HG03571 (cell line): ENCODE data around the gene ACSS2.
A peak's percentile ranks its signal among the peaks of the same experiment; 100 is the strongest.
"Not testable (repeated sequence)": the region's sequence is repeated elsewhere in the genome, so short reads cannot be mapped to it uniquely, and the experiment has no call there.

Experiments
- ATAC-seq: cut with Tn5 transposase; IDR thresholded peaks from one replicate; pipeline ENCODE4 v1.9.1; 2021; ENCODE audit not compliant: unreplicated experiment

ACSS2 gene

DNA sequence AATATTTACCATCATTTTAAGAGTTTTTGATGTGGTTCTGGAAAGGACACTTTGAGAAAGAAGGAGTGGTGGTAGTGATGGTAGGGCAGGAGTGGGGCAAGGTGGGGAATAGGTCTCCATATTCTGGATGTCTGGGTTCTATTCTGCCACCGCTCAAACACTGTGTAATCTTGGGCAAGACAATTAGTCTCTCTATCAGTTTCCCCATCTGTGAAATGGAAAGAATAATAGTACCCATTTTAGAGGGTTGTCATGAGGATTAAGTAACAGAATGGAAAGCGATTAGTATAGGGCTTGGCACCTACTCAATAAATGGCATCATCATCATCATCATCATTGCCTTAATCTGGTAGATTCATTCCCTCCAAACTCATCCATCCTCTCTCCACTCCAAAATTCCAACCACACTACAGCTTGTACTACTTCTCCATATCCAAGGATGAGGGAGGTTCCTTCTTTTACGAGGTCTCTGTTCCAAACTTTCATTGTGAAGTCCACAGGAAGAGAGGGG, 2.8 kb upstream of the ACSS2 start:
- ATAC-seq, result no peak

DNA sequence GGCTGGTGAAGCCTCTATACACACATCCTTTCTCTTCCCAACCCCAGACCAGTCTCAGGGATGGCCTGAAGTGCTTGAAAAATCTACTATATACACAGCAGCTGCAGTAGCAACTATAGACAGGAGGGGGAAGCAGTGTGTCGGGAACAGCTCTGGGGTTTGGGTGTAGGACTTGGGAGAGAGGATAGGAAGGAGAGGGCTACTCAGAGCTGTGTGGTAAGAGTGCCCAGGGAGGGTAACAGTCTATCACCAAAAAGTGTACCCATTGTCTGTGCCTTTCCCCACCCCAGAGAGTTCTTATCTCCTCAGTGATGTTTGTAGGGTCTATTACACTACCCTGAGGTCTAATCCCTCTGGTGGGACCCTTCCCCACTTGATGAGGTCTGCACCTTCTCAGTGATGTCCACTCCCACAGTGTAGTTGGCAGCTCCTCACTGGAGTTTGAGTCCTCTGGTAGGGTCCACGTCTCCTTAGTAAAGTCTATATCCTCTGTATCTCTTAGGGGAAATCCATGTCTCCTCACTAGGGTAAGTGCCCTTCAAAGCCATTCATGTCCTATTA, 2.2 kb upstream of the ACSS2 start:
- ATAC-seq, result no peak

DNA sequence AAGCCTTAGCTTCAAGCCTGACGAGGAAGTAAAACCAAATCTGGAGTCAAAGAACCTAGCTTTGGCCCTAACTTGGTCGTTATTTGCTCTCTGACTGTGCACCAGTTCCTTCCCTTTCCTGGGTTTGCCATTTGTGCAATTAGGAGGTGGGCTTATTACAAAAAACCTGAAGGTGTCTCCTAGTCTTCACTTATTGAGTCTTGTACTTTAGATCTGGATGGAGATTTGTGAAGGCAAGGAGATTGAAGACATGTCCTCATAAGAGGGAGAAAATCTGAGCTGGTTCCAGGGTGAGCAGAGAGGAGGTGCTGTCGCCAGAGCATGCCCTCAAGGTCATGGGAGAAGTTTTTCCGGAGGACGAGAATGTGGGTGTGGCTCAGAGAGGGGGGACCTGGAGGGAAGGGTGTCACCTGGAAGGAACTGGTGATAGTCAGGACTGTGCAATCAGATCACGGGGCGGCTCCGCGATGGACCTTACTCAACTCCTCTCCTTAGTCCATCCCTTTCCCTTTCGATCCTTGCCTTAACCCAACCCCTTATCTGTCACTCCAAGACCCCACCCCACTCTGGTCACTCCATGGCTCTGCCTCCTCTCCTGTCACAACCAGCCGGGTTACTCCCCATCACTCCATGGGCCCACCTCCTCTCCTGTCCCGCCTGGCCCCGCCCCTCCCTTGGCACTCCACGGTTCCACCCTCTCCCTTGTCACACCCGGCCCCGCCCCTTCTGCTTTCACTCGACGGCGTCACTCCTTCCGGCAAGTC, 588 bp upstream of the ACSS2 start:
- peak; percentile 59 for ATAC-seq

DNA sequence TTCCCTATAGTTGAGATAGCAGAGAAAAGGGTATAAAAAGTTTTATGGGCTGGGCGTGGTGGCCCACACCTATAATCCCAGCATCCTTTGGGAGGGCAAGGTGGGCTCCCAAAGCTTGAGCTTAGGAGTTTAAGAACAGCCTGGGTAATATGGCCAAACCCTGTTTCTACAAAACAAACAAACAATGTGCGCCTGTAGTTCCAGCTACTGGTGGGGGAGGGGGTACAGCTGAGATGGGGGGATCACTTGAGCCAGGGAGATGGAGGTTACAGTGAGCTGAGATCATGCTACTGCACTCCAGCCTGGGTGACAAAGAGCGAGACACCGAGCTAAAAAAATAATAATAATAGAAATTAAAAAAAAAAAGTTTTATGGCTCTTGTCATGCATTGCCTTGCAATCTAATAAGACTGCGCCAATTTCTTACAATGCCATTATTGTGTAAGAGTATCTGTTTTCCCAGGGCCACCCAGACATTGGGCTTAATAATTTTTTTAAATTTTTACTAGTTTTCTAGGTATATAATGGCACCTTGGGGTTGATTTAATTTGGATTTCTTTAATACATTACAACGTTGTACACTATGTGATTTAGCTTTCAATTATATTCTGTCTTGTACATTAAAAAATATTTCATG, 3.9 kb downstream of the ACSS2 start:
- no peak for ATAC-seq

DNA sequence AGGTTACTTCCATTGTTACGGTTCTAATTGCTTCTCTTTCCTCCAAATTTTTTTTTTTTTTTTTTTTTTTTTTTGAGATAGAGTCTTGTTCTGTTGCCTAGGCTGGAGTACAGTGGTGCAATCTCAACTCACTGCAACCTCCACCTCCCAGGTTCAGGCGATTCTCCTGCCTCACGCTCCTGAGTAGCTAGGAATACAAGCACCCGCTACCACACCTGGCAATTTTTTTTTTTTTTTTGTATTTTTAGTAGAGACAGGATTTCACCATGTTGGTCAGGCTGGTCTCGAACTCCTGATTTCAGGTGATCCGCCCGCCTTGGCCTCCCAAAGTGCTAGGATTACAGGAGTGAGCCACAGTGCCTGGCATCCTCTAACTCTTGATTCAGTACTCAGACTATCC, 4.6 kb downstream of the ACSS2 start:
- not testable (repeated sequence) for ATAC-seq

DNA sequence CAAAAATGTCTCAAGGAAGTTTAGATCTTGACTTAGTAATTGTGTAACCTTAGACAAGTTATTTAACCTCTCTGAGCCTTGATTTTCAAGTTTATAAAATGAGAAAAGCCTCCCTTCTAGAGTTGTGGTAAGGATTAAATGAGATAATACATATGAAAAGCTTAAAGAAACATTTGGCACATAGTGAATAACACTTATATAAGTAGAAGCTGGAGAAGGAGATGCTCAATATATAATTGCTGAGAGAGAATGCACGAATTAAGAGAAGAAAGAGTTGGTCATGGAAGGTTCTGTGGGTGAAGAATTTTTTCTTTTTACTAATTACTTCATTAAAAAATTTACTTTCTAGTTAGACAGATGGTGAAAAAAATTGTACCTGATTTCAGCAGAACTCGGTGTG, 5.3 kb downstream of the ACSS2 start:
- no peak for ATAC-seq

DNA sequence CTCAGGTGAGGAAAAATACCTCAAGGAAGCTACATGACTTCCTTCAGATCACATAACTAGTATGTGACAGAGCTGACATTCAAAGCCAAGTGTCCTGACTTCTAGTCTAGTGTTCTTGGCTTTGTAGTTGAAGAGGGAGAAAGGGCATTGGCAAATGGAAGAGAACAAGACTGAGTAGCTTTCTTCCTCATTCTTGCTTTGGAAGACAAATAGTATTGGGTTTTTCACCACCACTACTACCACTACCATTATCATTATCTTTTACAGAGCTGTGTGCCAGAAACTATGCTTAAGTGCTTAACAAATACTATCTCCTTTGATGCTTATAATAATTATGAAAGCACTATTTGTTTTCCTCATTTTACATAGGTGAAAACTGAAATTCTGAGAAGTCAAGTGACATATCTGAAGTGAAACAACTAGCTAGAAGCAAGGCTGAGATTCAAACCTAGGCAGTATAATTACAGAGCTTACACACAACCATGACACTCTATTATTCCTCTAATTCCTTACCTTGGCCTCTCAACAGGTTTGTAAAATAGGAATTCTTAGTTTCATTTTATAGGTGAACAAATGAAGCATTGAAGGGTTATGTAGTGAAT, 6.8 kb downstream of the ACSS2 start:
- ATAC-seq, result no peak

DNA sequence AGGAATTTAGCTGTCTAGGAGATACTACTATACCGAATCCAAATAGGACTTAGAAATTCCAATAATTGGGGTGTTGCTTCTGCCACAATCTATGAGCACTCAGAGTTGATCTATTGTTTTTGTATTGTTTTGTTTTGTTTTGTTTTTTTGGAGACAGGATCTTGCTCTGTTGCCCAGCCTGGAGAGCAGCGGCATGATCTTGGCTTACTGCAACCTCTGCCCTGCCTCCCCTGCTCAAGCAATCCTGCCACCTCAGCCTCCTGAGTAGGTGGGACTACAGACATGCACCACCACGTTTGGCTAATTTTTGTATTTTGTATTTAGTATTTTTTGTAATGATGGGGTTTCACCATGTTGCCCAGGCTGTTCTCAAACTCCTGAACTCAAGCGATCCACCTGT, 7.4 kb downstream of the ACSS2 start:
- ATAC-seq, result no peak

DNA sequence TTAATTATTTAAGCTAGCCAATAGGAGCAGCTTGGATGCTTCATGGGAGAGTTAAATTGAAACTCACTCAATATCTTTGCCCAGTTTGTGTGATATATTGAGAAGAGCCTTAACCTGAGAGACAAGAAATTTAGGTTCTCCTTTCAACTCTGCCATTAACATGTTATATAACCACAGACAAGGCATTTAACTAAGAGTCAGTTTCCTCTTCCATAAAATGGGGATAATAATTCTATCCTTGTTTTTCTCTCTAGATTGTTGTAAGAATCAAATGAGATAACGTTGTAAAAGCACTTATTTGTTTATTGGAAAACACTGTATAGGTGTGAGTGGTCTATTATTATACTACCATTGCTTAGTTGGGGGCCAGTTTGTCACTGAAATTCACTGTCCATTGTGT, 7.8 kb downstream of the ACSS2 start:
- no peak for ATAC-seq

DNA sequence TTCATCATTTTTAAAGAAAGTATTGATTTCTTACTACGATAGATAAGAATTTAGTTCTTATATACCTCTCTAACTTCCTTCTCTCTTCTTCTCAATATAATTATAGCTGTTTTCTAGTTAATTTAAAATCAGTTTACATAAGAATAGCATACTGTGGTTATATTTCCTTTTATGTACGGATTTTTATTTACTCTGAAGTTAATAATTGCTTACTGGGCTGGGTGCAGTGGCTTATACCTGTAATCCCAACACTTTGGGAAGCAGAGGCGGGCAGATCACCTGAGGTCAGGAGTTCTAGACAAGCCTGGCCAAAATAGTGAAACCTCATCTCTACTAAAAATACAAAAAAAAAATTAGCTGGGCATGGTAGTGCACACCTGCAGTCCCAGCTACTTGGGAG, 9.7 kb downstream of the ACSS2 start:
- ATAC-seq, result no peak

DNA sequence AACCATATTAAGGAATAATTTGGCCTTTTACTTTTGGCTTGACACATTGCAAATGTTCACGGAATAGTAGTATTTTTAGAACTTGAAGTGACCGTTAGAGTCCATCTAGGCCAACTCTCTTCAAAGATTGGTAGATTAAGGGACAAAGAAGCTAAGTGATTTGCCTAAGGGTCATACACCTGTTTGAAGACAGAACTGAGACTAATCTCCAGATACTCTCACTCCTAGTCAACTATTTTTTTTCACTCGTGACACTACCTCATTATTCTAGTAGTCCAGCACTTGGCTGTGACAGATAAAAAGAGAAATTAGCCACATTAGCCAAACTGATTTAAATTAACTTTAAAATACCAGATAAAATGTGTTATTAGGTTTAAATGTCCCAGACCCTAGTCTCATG, 10.6 kb downstream of the ACSS2 start:
- ATAC-seq, result no peak

DNA sequence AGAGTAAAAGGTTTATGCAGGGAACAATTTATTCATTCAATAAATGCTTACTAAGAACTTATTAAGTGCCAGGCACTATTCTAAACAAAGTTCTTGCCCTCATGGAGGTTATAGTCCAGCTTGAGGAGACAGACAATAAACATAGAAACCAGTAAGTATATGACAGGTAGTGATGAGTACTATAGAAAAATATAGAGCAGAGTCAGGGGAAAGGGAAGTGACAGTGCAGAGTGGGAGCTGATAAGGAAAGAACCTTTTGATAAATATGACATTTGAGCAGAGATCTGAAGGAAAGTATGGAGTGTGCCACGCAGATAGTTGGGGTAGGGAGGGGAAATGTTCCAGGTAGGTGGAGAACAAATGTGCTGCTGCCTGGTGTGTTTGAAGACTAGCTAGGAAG, 12.1 kb downstream of the ACSS2 start:
- ATAC-seq, result no peak

DNA sequence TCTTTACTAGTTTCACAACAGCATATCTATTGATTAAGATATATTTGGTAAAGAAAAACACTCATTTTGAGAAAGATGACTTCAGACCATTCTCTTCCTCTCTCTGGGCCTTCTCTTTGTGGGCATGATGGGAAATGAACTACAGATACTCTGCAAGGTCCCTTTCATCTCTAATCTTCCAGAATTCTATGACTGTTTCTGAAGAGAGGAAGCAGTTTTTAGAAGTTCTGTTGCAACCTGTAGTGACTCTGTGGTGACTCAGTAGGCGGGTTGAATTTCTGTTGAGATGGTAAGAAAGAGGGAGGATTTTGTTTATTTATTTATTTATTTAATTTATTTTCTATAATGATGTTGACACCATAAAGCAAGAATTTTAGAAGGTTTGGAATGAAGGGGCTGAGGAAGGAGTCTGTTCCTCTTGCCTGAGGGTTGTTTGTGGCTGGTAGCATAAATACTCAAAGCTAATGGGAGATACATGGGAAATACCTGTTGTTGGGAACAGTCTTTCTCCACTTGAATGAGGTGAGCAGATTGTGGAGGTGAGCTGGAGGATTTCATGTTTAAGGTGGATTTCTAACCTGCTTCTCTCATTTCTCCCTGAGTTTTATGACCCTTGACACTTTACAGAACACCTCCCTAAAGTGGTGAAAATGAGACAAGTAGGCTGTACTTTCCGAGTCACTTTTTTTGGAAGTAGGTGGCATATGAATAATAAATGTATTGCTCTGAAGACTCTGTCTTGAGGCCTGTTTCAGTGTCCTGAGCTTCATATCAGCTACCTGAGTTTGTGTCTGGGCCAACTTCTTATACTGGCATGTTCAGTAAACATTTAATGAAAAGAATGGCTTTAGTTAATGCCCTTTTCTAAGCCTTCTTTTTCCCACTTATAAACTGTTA, 15.0 kb downstream of the ACSS2 start:
- no peak for ATAC-seq

DNA sequence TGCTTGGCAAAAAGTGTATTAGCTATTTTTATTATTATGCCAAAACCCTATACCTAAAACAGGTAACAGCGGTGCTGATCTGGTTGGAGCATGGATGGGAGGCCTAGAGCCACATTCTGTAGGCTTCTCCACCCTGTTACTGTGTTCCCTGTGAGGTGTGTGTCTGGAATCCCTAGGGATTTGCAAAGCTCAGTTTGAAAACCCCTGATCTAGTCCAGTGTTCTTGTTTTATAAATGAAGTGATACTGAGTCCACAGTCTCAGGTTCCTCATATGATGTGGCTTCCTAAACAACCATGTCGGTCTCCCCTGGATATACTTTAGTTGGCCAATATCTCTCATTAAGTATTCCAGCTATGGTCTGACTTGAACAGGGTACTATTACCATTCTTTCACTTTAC, 16.3 kb downstream of the ACSS2 start:
- no peak for ATAC-seq

DNA sequence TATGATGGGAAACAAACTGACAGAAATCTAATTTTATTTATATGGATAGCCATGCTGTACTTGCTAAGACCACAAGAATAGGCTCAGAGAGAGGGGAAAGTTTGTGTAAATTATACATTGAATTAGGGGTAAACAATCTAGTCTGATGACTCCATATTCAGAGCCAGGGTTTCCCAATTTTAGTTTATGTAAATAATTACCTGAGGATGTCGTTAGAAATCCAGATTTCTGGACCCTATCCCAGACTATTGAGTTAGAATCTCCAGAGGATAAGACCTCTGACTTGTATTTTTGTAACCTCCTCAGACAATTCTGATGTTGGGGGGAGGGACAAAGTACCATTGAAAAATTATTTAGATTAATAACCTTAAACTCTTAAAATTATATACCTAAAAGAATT, 18.3 kb downstream of the ACSS2 start:
- no peak for ATAC-seq

DNA sequence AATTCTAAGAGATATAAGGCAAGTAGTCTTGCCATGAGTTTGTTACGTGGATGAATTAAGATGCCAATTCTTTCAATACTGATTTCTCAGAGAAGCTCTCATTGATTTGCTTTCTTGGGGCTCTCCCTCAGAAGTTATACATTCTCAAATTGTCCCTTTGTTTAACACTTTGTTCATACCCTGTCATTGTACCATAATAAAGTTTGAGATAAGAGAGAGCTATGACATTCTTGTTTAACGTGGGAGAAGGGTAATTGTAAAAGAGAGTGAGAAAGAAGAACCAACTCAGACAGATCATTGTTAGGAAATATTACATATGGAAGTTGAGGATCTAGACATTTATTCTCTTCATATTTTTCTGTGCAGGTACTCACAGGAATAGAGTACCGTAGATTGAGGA, 19.1 kb downstream of the ACSS2 start:
- no peak for ATAC-seq

DNA sequence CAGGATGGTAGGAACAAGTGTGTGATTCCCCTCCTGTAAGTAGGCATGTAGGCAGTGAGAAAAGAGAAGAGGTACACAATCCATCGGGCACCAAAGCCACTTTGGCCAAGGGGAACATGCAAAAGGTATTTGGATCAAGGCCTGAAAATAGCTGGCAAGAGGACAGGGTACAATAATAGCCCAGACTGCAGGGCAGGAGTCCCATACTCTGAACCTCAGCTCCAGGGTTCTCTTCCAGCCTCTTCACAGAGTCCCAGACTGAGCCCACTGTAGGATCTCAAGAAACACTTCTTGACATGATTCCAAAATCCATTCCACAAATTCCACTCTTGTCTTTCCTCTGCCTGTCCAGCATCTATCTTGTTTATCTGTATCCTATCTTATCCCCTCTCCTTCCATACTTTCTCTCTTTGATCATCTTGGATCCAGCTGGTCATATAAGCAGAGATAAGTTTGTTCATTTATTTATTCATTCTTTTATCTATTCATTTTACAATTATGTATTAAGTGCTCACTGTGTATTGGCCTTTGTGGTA, 19.7 kb downstream of the ACSS2 start:
- ATAC-seq, result no peak

DNA sequence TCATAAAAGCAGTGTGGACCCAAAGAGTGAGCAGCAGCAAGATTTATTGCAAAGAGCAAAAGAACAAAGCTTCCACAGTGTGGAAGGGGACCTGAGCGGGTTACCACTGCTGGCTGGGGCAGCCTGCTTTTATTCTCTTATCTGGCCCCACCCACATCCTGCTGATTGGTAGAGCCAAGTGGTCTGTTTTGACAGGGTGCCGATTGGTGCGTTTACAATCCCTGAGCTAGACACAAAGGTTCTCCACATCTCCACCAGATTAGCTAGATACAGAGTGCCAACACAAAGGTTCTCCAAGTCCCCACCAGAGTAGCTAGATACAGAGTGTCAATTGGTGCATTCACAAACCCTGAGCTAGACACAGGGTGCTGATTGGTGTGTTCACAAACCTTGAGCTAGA, 21.7 kb downstream of the ACSS2 start:
- not testable (repeated sequence) for ATAC-seq

DNA sequence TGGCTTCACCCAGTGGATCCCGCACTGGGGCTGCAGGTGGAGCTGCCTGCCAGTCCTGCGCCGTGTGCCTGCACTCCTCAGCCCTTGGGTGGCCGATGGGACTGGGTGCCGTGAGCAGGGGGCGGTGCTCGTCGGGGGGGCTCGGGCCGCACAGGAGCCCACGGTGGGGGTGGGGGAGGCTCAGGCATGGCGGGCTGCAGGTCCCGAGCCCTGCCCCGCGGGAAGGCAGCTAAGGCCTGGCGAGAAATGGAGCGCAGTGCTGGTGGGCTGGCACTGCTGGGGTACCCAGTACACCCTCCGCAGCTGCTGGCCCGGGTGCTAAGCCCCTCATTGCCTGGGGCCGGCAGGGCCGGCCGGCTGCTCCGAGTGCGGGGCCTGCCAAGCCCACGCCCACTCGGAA, 22.3 kb downstream of the ACSS2 start:
- ATAC-seq, result not testable (repeated sequence)

DNA sequence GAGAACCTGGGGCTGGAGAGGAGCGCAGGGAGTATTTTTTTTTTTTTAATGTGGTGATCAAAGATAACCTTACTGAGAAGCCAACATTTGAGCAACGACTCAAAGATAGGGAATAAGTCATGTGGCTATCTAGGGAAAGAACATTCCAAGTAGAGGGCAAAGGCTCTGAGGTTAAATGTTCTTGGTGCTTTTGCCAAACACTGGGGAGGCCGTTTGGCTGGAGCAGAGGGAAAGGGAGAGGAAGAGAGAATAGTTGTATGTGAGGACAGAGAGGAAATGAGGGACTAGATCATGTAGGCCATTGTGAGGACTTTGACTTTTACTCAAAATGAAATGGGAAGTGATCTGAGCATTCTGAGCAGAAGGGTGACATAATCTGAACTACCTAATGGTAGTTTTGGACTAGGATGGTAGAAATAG, 27.8 kb downstream of the ACSS2 start:
- no peak for ATAC-seq
